HuH-7 (cell line): ENCODE results near the gene HES7.
A peak's percentile ranks its signal among the peaks of the same experiment; 100 is the strongest.
"Not testable (repeated sequence)": the region's sequence is repeated elsewhere in the genome, so short reads cannot be mapped to it uniquely, and the experiment has no call there.

ENCODE experiments used
- DNase-seq: peaks from one replicate; pipeline ENCODE4 v3.0.0; 2011; ENCODE audit warnings: low spot score

HES7 gene

GRCh38 chr17:8100111-8100510 lies 23.8 kb downstream of the HES7 start:
- DNase-seq = no peak

- no peak for DNase-seq
Observed at GRCh38 chr17:8096541-8096940, 27.4 kb downstream of the HES7 start.

GRCh38 chr17:8095361-8095760 lies 28.5 kb downstream of the HES7 start:
- DNase-seq = no peak

- DNase-seq = no peak
Observed at GRCh38 chr17:8091033-8091687, 32.7 kb downstream of the HES7 start.

- no peak for DNase-seq
Observed at GRCh38 chr17:8089728-8090127, 34.2 kb downstream of the HES7 start.

- DNase-seq = no peak
Observed at GRCh38 chr17:8087952-8088230, 36.0 kb downstream of the HES7 start.

- DNase-seq = no peak
Observed at GRCh38 chr17:8087075-8087951, 36.6 kb downstream of the HES7 start, which contains the start of gene ALOX12B. TSS of gene ALOX12B (minus strand) at chr17:8087716. CDS start at chr17:8087442, 274 bp downstream.

GRCh38 chr17:8084250-8084649 lies 39.7 kb downstream of the HES7 start:
- DNase-seq = no peak

GRCh38 chr17:8082292-8082691 lies 41.6 kb downstream of the HES7 start:
- no peak for DNase-seq

- no peak for DNase-seq
Observed at GRCh38 chr17:8081876-8082275, 42.0 kb downstream of the HES7 start.

- DNase-seq = no peak
Observed at GRCh38 chr17:8080799-8081219, 43.1 kb downstream of the HES7 start.

GRCh38 chr17:8080208-8080798 lies 43.6 kb downstream of the HES7 start:
- no peak for DNase-seq

GRCh38 chr17:8079291-8080207 lies 44.4 kb downstream of the HES7 start:
- DNase-seq = peak; percentile 79

GRCh38 chr17:8077939-8078338 lies 46.0 kb downstream of the HES7 start:
- DNase-seq = not testable (repeated sequence)

- DNase-seq = no peak
Observed at GRCh38 chr17:8076502-8077266, 47.2 kb downstream of the HES7 start.

- no peak for DNase-seq
Observed at GRCh38 chr17:8075574-8076342, 48.1 kb downstream of the HES7 start.

GRCh38 chr17:8075081-8075480 lies 48.8 kb downstream of the HES7 start:
- DNase-seq = no peak

GRCh38 chr17:8074554-8074953 lies 49.4 kb downstream of the HES7 start:
- DNase-seq = no peak

- peak; percentile 85 for DNase-seq
Observed at GRCh38 chr17:8073627-8074484, 50.0 kb downstream of the HES7 start.
